T follicular helper cell (primary cell): ENCODE data around the gene CACNA1H.
"Not testable (repeated sequence)": the region's sequence is repeated elsewhere in the genome, so short reads cannot be mapped to it uniquely, and the experiment has no call there.

Source experiments
- DNase-seq: peaks from one replicate; pipeline ENCODE4 v3.0.0-alpha.2; 2020; ENCODE audit warnings: low read depth

The CACNA1H gene

DNA sequence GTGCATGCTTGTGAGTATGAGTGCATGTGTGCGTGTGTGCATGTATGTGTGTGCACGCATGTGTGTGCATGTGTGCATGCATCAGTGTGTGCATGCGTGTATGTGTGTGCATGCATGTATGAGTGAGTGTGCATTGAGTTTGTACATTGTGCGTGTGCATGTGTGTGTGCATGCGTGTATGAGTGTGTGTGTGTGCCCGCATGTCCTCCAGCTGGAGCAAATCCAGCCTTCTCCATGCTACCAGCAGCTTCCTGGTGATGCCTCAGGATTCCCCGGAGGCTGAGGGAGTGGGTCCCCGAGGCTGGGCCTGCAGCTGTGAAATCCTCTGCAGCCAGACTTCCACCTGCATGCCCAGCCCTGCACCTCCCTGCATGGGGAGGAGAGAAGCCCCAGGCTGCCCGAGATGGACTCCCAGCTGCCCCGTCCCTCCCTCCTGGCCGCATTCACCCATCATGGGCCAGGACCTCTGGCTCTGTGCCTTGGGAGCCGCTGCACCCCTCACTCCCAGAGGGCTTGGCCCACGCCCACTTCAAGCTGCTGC is 112.3 kb downstream of the CACNA1H start:
- no peak for DNase-seq

GRCh38 chr16:1265826-1266225 is 112.9 kb downstream of the CACNA1H start:
- DNase-seq = no peak

GRCh38 chr16:1269418-1269817 is 116.5 kb downstream of the CACNA1H start:
- DNase-seq = not testable (repeated sequence)

- no peak for DNase-seq
Observed at GRCh38 chr16:1271380-1271723, 118.4 kb downstream of the CACNA1H start.
